Measurements from ENCODE around the gene DGKE.

DNA sequence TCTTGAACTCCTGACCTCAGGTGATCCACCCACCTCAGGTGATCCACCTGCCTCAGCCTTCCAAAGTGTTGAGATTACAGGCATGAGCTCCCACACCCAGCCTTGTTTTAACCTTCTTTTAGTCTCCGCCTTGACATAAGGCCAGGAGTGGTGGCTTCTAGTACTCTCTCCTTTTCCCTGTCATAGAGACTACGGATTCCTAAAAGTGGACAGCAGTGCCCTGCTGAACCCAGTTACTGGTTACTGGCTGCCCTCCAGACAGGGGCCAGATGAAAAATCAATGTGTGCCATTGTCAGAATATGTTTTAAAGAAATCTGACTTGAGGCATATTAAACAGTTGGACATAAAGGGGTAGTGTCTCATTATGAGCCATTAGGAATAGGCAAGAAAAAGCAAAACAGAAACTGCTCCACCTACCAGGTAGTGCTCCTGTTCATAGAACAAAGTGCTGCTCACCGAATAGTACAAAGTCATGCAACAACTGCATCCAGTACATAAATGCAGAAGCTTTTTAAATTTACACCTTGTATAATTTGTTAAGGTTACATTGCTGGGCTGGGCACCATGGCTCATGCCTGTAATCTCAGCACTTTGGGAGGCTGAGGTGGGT lies 47.8 kb downstream of the DGKE start:
- TF ChIP-seq POLR2A (IDR thresholded peaks at IDR 0.05; ENCODE audit: low read depth) = no peak
- TF ChIP-seq, protein P1, sequence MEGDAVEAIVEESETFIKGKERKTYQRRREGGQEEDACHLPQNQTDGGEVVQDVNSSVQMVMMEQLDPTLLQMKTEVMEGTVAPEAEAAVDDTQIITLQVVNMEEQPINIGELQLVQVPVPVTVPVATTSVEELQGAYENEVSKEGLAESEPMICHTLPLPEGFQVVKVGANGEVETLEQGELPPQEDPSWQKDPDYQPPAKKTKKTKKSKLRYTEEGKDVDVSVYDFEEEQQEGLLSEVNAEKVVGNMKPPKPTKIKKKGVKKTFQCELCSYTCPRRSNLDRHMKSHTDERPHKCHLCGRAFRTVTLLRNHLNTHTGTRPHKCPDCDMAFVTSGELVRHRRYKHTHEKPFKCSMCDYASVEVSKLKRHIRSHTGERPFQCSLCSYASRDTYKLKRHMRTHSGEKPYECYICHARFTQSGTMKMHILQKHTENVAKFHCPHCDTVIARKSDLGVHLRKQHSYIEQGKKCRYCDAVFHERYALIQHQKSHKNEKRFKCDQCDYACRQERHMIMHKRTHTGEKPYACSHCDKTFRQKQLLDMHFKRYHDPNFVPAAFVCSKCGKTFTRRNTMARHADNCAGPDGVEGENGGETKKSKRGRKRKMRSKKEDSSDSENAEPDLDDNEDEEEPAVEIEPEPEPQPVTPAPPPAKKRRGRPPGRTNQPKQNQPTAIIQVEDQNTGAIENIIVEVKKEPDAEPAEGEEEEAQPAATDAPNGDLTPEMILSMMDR (IDR thresholded peaks at IDR 0.05) = no peak
